HFFc6 (cell line): ENCODE data around the gene FLNB. TPM values are rescaled to one million over a fixed set of nuclear protein-coding genes. Genes with fewer than 3 reads are reported as not detected.

Experiments
- DNase-seq: peaks from one replicate; pipeline ENCODE4 v3.0.0-alpha.2; 2018
- H3K27ac Mint-ChIP-seq: 2 replicates; pipeline ENCODE4 v1.8.0; 2020; ENCODE audit warnings: mild to moderate bottlenecking, mixed read lengths
- H3K27me3 Mint-ChIP-seq: 2 replicates; pipeline ENCODE4 v1.8.0; 2021; ENCODE audit warnings: mild to moderate bottlenecking, moderate library complexity, mixed read lengths; ENCODE audit not compliant: insufficient read depth
- H3K36me3 Mint-ChIP-seq: 2 replicates; pipeline ENCODE4 v1.8.0; 2021; ENCODE audit warnings: low read depth, mixed read lengths
- H3K4me1 Mint-ChIP-seq: 2 replicates; pipeline ENCODE4 v1.8.0; 2020; ENCODE audit warnings: low read depth, mixed read lengths
- H3K4me3 Mint-ChIP-seq: 2 replicates; pipeline ENCODE4 v1.8.0; 2020; ENCODE audit warnings: mild to moderate bottlenecking, moderate library complexity, mixed read lengths
- H3K9me3 Mint-ChIP-seq: 2 replicates; pipeline ENCODE4 v1.8.0; 2020; ENCODE audit warnings: mild to moderate bottlenecking, mixed read lengths
- total RNA-seq, 6 experiments: library from RNA; stranded (reverse); fragmentation: NEBNext Ultra II Directional; extraction: Animal tissue kit (Norgen Biotek cat#: 25700); gene quantifications; 2 replicates in 1 of 6; 3 replicates in 5 of 6; pipeline ENCODE4 v1.2.3, GENCODE V29; 2021
- TF ChIP-seq, protein P1 (sequence below): fragments of 200-600 bp; sonication (generic); IDR thresholded peaks from 2 replicates; pipeline ENCODE4 v1.5.0; 2021; ENCODE audit warnings: antibody characterized with exemption, mild to moderate bottlenecking

FLNB gene
- total RNA-seq, 6 experiments from 2014 or later: 93.8 to 117 (median 98.7) TPM

DNA sequence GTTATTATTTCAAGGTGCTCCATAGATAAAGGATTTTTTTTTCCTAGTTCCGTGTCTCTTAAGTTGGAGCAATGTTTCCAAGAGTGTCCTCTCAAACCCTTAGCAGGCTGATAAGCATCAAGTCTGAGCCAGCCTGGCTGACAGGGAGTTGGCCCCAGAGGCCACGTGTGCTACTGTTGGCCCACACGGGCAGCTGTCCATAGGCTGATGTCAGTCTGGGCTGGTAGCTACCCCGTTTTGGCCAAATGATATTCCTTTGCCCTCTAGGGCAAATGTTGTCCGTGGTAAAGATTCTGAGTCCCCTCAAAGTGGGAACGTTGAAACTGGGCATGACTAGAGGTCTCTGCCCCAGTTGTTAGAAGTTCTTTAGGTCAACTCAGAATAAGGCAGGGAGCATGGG is 99.4 kb downstream of the FLNB start:
- Mint-ChIP-seq H3K27me3 (peaks cover 4% of the 10 kb centered on the region), H3K4me1 (no peaks in the 10 kb centered on the region), H3K36me3 (peaks cover 33% of the 10 kb centered on the region), H3K4me3 (no peak overlapping the region), H3K27ac (no peak overlapping the region), H3K9me3 (no peaks in the 10 kb centered on the region)
- TF ChIP-seq, protein P1, sequence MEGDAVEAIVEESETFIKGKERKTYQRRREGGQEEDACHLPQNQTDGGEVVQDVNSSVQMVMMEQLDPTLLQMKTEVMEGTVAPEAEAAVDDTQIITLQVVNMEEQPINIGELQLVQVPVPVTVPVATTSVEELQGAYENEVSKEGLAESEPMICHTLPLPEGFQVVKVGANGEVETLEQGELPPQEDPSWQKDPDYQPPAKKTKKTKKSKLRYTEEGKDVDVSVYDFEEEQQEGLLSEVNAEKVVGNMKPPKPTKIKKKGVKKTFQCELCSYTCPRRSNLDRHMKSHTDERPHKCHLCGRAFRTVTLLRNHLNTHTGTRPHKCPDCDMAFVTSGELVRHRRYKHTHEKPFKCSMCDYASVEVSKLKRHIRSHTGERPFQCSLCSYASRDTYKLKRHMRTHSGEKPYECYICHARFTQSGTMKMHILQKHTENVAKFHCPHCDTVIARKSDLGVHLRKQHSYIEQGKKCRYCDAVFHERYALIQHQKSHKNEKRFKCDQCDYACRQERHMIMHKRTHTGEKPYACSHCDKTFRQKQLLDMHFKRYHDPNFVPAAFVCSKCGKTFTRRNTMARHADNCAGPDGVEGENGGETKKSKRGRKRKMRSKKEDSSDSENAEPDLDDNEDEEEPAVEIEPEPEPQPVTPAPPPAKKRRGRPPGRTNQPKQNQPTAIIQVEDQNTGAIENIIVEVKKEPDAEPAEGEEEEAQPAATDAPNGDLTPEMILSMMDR: no peak
- no peak for DNase-seq

DNA sequence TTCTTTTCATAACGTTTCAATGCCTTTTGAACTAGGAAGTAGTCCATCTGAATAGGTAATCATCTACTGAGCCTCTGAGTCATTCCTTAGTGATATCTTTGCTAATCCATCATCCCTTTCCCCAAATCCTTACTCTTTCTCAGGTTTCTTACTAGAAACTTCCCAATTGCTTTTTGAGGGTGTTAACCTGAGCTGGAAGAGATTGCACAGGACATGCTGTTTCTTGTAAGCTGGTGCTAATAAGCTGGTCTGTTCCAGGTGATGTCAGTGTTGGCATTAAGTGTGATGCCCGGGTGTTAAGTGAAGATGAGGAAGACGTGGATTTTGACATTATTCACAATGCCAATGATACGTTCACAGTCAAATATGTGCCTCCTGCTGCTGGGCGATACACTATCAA is 101.5 kb downstream of the FLNB start:
- DNase-seq: no peak
- peaks cover 39% of the 10 kb centered on the region for H3K36me3 Mint-ChIP-seq
- H3K9me3 Mint-ChIP-seq: no peaks in the 10 kb centered on the region
- peaks cover 2% of the 10 kb centered on the region for H3K27me3 Mint-ChIP-seq
- TF ChIP-seq, protein P1: no peak
- H3K27ac Mint-ChIP-seq: no peak overlapping the region
- no peak overlapping the region for H3K4me3 Mint-ChIP-seq
- no peaks in the 10 kb centered on the region for H3K4me1 Mint-ChIP-seq

DNA sequence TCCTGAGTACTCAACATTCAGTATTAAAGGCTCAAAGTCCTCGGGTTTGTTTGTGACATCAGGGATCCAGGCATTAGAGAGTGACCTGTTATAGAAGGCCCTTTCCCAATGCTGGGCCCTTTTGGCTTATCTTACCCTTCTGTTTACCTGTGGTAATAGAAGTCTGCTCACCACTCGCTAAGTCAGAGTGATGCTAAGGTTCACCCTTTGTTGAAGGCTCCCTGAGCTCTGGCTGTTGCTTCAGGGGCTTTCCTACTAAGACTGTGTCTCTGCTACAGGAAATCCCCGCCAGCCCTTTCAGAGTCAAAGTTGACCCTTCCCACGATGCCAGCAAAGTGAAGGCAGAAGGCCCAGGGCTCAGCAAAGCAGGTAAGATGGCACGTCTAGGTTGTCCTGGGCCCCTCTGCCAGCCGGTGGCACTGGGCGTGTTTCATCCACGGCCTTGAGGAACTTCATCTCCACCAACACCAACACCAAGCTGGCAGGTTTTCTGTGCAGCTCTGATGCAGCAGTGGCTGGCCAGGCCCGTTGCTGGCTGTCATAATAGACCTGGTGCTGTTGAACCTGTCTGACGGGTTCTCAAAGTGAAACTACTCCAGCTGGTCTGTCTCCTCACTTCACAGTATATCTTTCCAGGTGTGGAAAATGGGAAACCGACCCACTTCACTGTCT is 103.4 kb downstream of the FLNB start:
- no peaks in the 10 kb centered on the region for H3K9me3 Mint-ChIP-seq
- H3K27ac Mint-ChIP-seq: no peak overlapping the region
- no peak for DNase-seq
- TF ChIP-seq, protein P1: no peak
- H3K27me3 Mint-ChIP-seq: peaks cover 2% of the 10 kb centered on the region
- peaks cover 40% of the 10 kb centered on the region for H3K36me3 Mint-ChIP-seq
- H3K4me3 Mint-ChIP-seq: no peak overlapping the region
- peaks cover under 1% of the 10 kb centered on the region; the same call in 1 of the 2 replicates for H3K4me1 Mint-ChIP-seq

DNA sequence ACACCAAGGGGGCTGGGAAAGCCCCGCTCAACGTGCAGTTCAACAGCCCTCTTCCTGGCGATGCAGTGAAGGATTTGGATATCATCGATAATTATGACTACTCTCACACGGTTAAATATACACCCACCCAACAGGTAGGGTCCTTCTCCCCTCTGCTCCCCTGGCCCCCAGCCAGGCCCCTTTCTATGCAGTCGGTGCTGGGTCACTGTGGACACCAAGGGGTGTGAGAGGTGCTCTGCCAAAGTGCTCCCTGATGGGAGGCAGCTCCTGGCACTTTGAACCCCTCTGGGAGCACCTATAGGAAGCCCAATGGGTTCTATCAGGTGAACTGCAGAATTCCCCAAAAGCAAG is 103.9 kb downstream of the FLNB start:
- H3K4me1 Mint-ChIP-seq: peaks cover 5% of the 10 kb centered on the region
- H3K4me3 Mint-ChIP-seq: no peak overlapping the region
- H3K36me3 Mint-ChIP-seq: peaks cover 41% of the 10 kb centered on the region
- DNase-seq: no peak
- H3K27me3 Mint-ChIP-seq: peaks cover 2% of the 10 kb centered on the region
- TF ChIP-seq, protein P1: no peak
- no peak overlapping the region for H3K27ac Mint-ChIP-seq
- no peaks in the 10 kb centered on the region for H3K9me3 Mint-ChIP-seq

DNA sequence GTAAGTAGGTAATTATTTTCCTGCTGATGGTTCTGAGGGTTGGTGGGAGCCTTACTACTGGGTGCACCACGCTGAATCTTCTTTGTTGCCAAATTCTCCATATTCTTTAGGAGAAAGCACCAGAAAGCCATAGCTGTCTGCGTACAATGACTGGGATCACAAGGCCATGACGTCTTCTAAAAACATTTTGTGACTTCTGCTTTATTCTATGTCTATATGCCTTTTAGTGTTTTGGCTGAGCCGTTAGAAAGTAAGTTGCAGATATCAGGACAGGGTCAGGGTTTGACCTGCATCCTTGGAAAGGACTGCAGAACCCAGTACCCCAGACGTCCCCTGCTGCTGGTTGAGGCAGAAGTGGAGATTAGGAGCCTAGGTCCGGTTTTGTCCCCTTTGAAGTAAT is 107.0 kb downstream of the FLNB start:
- DNase-seq: no peak
- Mint-ChIP-seq H3K36me3 (peaks cover 35% of the 10 kb centered on the region), H3K4me1 (peaks cover 15% of the 10 kb centered on the region), H3K9me3 (no peaks in the 10 kb centered on the region), H3K27me3 (peaks cover 3% of the 10 kb centered on the region), H3K27ac (no peak overlapping the region), H3K4me3 (no peak overlapping the region)
- TF ChIP-seq, protein P1: no peak
